Measurements from ENCODE around the gene NUDCD3. TPM values are rescaled to one million over a fixed set of nuclear protein-coding genes. Genes with fewer than 3 reads are reported as not detected.

Gene NUDCD3
- total and polyA plus RNA-seq, 2 experiments from 2014 or later = 35.7 to 42.7 TPM

DNA sequence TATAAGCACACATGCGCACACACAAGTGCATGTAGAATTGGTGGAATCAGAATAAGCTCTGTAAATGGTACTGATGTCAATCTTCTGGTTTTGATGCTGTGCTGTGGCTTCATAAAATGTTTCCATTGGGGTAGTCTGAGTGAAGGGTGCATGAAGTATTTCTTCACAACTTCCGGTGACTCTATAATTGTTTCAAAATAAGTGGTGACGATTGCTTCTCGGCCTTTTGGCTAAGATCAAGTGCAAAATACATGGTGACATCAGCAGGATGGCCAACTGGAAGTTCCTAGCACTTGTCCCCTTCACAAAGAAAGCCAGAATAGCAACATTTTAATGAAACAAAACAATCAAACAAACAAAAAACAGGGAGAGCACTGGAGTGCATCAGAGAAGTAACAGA lies 123.5 kb downstream of the NUDCD3 start:
- H3K27ac ChIP-seq (ENCODE audit: low read depth) = no peak overlapping the region
- no peak overlapping the region for H2AFZ ChIP-seq
- H3F3A ChIP-seq (replicated peaks; ENCODE audit: low read depth) = no peaks in the 10 kb centered on the region
- DNase-seq (ENCODE audit: low spot score) (no peak), ATAC-seq (no peak)
- no peaks in the 10 kb centered on the region for H3K27me3 ChIP-seq (ENCODE audit: insufficient read depth)
- H3K9me2 ChIP-seq (ENCODE audit: insufficient read depth) = no peaks in the 10 kb centered on the region
- no peaks in the 10 kb centered on the region for H3K36me3 ChIP-seq (ENCODE audit: insufficient read depth)
- Mint-ChIP-seq H3K4me1 (no peaks in the 10 kb centered on the region), H3K36me3 (ENCODE audit: low read depth) (no peaks in the 10 kb centered on the region), H3K4me3 (no peak overlapping the region), H3K9me3 (no peaks in the 10 kb centered on the region), H3K27me3 (ENCODE audit: insufficient read depth, low read depth, poor library complexity) (peaks cover 1% of the 10 kb centered on the region), H3K27ac (no peak overlapping the region)
- H3K4me1 ChIP-seq (ENCODE audit: insufficient read depth) = no peaks in the 10 kb centered on the region
- TF ChIP-seq CREB1 (CRISPR knock-in tag; IDR thresholded peaks at IDR 0.05; ENCODE audit: low read depth) = no peak
- no peak for TF ChIP-seq EZH2phosphoT487 (IDR thresholded peaks at IDR 0.05; ENCODE audit: unreplicated experiment)
- TF ChIP-seq EZH2 (IDR thresholded peaks at IDR 0.05; ENCODE audit: low read depth, unreplicated experiment) = no peak
- no peak for TF ChIP-seq STAT1 (IDR thresholded peaks at IDR 0.05; ENCODE audit: unreplicated experiment)
- TF ChIP-seq, protein P1, sequence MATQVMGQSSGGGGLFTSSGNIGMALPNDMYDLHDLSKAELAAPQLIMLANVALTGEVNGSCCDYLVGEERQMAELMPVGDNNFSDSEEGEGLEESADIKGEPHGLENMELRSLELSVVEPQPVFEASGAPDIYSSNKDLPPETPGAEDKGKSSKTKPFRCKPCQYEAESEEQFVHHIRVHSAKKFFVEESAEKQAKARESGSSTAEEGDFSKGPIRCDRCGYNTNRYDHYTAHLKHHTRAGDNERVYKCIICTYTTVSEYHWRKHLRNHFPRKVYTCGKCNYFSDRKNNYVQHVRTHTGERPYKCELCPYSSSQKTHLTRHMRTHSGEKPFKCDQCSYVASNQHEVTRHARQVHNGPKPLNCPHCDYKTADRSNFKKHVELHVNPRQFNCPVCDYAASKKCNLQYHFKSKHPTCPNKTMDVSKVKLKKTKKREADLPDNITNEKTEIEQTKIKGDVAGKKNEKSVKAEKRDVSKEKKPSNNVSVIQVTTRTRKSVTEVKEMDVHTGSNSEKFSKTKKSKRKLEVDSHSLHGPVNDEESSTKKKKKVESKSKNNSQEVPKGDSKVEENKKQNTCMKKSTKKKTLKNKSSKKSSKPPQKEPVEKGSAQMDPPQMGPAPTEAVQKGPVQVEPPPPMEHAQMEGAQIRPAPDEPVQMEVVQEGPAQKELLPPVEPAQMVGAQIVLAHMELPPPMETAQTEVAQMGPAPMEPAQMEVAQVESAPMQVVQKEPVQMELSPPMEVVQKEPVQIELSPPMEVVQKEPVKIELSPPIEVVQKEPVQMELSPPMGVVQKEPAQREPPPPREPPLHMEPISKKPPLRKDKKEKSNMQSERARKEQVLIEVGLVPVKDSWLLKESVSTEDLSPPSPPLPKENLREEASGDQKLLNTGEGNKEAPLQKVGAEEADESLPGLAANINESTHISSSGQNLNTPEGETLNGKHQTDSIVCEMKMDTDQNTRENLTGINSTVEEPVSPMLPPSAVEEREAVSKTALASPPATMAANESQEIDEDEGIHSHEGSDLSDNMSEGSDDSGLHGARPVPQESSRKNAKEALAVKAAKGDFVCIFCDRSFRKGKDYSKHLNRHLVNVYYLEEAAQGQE (IDR thresholded peaks at IDR 0.05; ENCODE audit: unreplicated experiment) = no peak
- TF ChIP-seq ZNF462 (CRISPR knock-in tag; IDR thresholded peaks at IDR 0.05) = no peak
- no peak for TF ChIP-seq CTCF (conservative IDR thresholded peaks at IDR 0.05; ENCODE audit: low read depth in 2 of 2)
- no peak for TF ChIP-seq JUNB (IDR thresholded peaks at IDR 0.05; ENCODE audit: unreplicated experiment)
- TF ChIP-seq NANOG (IDR thresholded peaks at IDR 0.05; ENCODE audit: borderline replicate concordance) = no peak
- TF ChIP-seq ETS1 (IDR thresholded peaks at IDR 0.05) = no peak
- no peak for TF ChIP-seq ZNF331 (CRISPR knock-in tag; IDR thresholded peaks at IDR 0.05; ENCODE audit: low read depth)
- no peak for TF ChIP-seq ZNF114 (CRISPR knock-in tag; IDR thresholded peaks at IDR 0.05)
- H3K79me2 ChIP-seq (replicated peaks; ENCODE audit: insufficient read depth) = no peaks in the 10 kb centered on the region
- no peak overlapping the region for H3K4me3 ChIP-seq
- H4K20me1 ChIP-seq (replicated peaks; ENCODE audit: insufficient read depth) = no peaks in the 10 kb centered on the region
- no peak overlapping the region for H3K4me2 ChIP-seq
